ES-I3 (cell line): ENCODE measurements around the gene CAMTA1.

Experiments
- H3K36me3 ChIP-seq: 2 replicates; pipeline ENCODE4 v1.6.1; 2013; ENCODE audit warnings: mild to moderate bottlenecking, low read length, control low read depth, moderate library complexity; ENCODE audit not compliant: insufficient read depth
- H3K4me1 ChIP-seq: 2 replicates; pipeline ENCODE4 v1.6.1; 2013; ENCODE audit warnings: mild to moderate bottlenecking, control low read depth, low read length; ENCODE audit not compliant: insufficient read depth
- H3K9ac ChIP-seq: 2 replicates; pipeline ENCODE4 v1.6.1; 2013; ENCODE audit warnings: low read depth, mild to moderate bottlenecking, low read length, moderate library complexity
- H3K9me3 ChIP-seq: 2 replicates; pipeline ENCODE4 v1.6.1; 2013; ENCODE audit warnings: mild to moderate bottlenecking, low read length, moderate library complexity; ENCODE audit not compliant: control insufficient read depth, insufficient read depth

The CAMTA1 gene

DNA sequence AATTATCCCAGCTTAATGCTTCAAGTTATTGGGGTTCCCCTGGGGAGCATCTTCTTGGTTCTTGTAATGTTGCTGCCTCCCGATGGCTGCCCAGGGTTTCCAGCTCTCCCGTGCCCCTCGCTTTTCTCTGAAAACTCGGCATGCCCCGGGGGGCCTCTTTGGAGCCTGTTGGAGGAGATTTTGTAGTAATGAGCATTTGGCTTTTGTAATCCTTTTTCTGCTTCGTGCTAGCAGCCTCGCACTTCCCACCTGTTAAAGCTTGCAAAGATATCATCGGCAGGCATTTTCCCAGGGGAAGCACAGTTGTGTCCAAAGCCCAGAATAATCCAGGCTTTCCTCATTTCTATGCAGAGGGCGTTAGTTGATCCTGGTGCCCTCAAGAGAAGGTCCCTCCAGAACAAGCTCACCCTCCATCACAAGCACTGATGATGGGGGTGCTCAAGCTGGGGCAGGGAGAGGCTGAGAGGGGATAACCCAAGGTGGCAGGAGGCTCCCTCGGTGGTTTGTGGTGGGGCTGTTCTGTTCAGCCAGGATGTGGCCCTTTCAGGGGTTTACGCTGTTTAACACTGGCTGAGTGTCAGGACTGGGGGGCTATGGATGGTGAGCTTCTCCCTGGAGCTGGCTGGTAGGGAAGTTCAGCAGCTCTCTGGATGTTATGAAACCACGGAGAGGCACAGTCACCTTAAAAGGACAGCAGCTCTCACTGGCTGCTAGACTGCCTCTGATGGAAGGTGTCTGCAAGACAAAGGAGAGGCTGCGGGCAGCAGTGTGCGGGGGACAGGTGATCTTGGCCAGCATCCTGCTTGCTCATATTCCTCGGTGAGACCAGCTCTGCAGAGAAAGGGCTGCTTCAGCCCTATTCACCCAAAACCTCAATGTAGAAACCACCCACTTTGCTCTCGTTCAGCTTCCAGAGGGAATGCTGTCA is 508.7 kb downstream of the CAMTA1 start:
- H3K9ac ChIP-seq: no peak overlapping the region
- H3K9me3 ChIP-seq: no peaks in the 10 kb centered on the region
- H3K4me1 ChIP-seq: peaks cover 24% of the 10 kb centered on the region
- no peaks in the 10 kb centered on the region for H3K36me3 ChIP-seq

DNA sequence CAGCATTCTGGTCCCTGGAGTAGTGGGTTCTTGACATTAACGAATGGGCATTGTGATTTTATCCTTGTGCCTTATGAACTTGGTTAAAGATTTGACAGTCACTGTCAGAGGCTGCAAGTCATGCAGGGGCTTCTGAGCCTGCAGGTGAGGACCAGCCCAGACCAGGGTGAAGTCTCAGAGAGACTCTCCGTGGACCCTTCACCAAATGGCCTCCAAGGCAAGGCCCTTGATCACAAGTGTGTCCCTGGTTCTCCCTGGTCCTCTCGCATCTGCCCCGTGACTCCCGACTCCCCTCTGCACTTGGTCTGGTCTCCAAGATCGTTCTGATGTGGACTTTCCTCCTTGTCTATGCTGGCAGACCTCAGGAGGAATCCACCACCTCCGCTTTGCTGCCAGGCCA is 509.4 kb downstream of the CAMTA1 start:
- Histone ChIP-seq H3K9ac (no peak overlapping the region), H3K9me3 (no peaks in the 10 kb centered on the region), H3K4me1 (peaks cover 28% of the 10 kb centered on the region), H3K36me3 (no peaks in the 10 kb centered on the region)

DNA sequence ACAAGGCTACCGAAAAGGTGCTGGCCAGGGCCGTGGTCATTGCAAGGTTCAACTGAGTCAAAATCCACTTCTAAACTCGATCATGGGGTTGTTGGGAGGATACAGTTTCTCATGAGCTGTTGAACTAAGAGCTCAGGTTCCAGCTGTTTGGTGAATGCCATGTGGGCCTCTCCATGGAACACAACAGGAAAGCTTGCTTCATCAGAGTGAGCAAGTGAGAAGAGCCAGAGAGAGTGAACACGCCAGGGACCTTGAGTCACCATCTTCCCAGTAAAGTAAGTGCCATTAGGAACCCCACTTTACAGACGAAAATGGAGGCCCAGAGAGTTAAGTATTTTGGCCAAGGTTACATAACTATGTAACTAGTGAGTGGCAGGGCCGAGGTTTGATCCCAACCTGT is 510.7 kb downstream of the CAMTA1 start:
- H3K9ac ChIP-seq: no peak overlapping the region
- H3K4me1 ChIP-seq: peaks cover 37% of the 10 kb centered on the region
- H3K36me3 ChIP-seq: no peaks in the 10 kb centered on the region
- H3K9me3 ChIP-seq: no peaks in the 10 kb centered on the region

DNA sequence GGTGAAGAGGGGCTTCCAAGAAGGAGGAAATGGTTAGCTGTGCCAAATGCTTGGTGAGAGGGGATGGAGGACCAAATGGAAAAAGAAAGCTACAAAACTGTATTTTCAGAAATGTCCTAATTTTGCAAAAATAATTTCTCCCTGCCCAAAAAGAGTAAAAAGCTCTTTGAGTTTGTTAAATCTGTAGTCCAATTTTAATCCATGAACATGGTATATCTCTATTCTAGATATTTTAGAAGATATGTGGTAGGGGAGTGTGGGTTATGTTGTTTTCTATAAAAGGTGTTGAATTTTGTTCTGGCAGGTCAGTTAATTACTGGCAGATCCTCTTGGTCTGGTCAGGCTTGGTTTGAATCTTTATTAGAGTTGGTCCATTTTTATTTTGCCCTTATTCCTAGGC is 511.7 kb downstream of the CAMTA1 start:
- H3K4me1 ChIP-seq: peaks cover 48% of the 10 kb centered on the region
- H3K9me3 ChIP-seq: no peaks in the 10 kb centered on the region
- H3K9ac ChIP-seq: no peak overlapping the region
- H3K36me3 ChIP-seq: no peaks in the 10 kb centered on the region

DNA sequence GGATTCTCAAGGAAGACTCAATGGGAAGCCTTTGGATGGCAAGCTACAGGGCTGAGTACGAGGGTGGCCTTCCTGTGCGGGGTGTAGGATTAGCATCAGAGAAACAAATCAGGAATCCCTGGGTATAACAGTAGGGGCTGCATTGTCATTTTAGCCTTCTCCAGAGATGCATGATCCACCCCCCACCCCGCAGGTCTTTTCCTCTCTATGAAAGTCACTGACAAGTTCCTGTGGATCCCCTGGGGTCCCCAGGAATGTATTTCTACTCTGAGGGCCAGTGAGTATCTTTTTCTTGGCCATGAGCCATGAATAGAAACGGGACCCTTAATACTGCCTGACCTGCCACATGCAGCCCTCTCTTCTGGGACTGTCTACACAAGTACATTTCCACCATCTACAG is 512.9 kb downstream of the CAMTA1 start:
- peaks cover 48% of the 10 kb centered on the region for H3K4me1 ChIP-seq
- no peak overlapping the region for H3K9ac ChIP-seq
- no peaks in the 10 kb centered on the region for H3K9me3 ChIP-seq
- H3K36me3 ChIP-seq: no peaks in the 10 kb centered on the region

DNA sequence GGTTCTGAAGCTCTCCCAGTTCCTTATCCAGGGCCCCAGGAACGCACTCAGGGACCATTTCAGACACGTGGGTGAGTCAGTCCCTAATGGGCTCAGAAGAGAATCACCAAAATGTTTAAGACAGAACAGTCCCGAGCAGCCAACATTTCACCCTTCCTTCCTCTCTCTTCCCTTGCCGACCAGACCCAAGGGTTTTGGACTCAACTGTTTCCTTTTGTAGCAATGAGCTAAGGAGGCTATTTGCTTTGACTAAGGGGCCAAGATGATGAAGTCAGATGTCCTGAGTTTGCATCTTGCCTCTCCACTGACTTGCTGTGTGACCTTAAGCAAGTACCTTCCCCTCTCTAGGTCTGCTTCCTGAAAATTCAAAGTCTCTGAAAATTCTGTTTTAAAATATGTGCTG is 513.5 kb downstream of the CAMTA1 start:
- no peaks in the 10 kb centered on the region for H3K9me3 ChIP-seq
- peaks cover 51% of the 10 kb centered on the region for H3K4me1 ChIP-seq
- H3K9ac ChIP-seq: no peak overlapping the region
- no peaks in the 10 kb centered on the region for H3K36me3 ChIP-seq

DNA sequence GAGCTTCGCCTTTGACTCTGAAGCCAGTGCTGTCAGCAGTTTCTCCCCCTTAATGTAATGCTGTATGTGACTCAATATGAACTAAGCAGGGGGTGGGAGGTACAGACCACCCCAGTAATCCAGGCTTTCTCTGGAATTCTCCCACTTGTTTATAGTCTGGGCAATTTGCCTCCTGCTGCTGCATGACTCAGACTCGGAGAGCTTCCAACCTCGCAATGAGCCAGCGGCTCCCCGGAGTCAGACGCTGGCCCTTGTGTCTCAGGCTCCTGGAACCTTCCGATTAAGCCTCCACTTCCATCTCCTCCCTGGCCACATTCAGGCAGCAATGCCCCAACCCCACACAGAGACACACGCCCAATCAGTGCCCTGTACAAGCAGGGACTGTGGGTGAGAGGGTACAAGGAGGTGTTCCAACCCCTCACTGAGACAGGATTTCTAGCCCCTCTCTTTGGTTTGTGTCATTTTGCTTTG is 514.1 kb downstream of the CAMTA1 start:
- Histone ChIP-seq H3K9me3 (no peaks in the 10 kb centered on the region), H3K9ac (no peak overlapping the region), H3K4me1 (peaks cover 47% of the 10 kb centered on the region), H3K36me3 (no peaks in the 10 kb centered on the region)

DNA sequence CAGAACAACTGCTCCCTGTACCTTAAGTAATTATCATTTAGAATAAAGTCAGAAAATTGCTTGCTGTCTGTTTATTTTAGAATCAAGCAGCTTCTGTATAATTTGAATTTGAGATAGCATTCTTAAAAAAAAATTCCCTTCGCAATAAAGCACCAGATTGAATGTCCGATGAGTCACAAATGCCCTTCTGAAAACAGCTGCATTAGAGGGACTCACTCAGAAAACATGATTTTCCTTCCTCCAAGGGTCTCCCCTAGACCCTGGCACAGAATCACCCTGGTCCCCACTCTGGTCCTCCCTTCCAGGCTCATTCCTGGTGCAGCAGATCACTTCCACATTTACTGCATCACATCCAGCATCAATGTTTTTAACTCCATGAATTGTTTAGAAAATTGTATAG is 514.7 kb downstream of the CAMTA1 start:
- no peaks in the 10 kb centered on the region for H3K36me3 ChIP-seq
- H3K9ac ChIP-seq: no peak overlapping the region
- peaks cover 45% of the 10 kb centered on the region for H3K4me1 ChIP-seq
- H3K9me3 ChIP-seq: no peaks in the 10 kb centered on the region

DNA sequence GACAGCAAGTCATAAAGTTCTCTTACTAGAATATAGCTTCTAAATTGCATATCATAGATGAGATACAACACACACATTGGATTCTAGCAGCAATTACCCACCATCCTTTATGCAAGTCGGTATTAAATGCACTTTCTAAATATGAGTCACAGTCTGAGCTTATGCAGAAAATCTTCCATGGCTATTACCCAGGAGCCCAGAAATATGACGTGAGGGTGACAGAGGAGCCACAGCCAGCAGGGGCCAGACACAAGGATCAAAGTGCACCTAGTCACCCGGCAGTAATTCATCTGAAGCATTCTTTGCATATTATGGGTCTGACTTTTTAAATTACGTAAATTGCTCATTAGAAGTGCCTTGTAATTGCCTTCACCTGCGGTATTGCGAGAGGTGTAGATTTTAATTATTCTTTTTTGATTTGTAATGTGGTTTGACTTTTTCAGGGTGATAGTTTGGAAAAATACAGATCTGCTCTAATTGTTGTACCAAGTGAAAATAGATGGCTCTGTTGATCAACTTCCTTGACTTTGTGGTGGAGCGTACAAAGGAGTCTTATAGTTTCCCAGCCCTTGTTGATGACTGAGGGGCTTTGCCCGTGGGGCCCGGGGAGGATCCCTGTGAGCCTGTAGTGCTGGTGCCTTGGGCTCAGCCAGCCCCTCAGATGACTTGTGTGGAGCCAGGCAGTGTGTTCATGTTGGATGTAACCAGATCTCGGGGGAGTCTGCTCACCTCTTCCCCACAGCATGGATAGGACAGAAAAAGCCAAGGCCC is 515.8 kb downstream of the CAMTA1 start:
- no peak overlapping the region for H3K9ac ChIP-seq
- no peaks in the 10 kb centered on the region for H3K9me3 ChIP-seq
- H3K36me3 ChIP-seq: no peaks in the 10 kb centered on the region
- peaks cover 45% of the 10 kb centered on the region for H3K4me1 ChIP-seq

DNA sequence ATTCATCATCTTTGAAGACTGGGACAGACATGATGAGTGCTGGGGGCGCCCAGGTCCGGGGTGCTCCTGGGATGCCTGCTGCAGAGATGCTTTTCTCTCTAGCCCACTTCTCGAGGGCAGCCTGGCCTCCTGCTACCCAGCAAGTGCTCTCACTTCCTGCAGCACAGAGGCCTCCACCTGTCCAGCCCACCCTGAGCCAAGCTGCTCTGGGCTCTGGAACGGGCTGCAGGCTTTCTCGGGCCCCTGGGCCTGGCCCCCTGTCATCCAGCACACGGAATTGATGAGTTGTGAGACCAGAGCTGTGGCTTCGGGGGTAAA is 516.4 kb downstream of the CAMTA1 start:
- H3K4me1 ChIP-seq: peaks cover 45% of the 10 kb centered on the region
- H3K36me3 ChIP-seq: no peaks in the 10 kb centered on the region
- H3K9ac ChIP-seq: no peak overlapping the region
- H3K9me3 ChIP-seq: no peaks in the 10 kb centered on the region

DNA sequence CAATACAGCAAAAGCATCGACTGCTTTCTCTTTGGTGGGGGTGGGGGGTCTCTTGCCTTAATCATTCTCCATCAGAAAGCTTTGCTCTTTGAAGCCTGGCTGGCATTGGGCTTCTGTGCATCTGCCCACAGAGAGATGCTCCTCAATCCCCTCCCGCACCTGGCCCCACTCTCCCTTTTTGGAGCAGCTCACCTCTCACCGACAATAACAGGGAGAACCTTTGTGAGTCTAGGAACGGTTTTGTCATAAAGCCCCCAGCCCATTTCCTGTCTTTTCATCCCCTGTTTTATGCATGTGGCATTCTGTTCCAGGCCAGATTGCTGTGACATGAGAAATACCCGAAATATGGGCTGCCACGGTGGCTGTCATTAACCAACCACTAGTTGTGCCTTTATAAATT is 516.9 kb downstream of the CAMTA1 start:
- no peaks in the 10 kb centered on the region for H3K36me3 ChIP-seq
- 0 out of 2 replicates have a peak, but pooled peaks cover under 1% of the 10 kb centered on the region for H3K9me3 ChIP-seq
- no peak overlapping the region for H3K9ac ChIP-seq
- peaks cover 45% of the 10 kb centered on the region for H3K4me1 ChIP-seq

DNA sequence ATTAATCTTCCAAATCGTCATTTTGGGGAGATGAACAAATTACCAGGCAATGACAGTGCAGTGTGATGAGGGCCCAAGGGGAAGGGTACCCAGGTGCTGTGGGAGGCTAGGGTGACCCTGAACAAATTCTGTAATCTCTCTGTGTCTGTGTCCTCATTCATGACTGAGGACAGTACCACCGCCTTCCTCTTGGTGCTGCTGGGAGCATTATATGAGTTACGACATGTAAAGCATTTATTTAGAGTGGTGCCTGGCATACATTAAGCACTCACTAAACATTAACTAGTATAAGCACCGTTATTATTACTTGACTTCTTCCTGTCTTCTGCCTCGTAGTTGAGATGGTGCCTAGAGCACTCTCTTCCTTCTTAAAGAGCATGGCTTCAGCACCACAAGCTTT is 517.6 kb downstream of the CAMTA1 start:
- Histone ChIP-seq H3K4me1 (peaks cover 41% of the 10 kb centered on the region), H3K36me3 (no peaks in the 10 kb centered on the region), H3K9me3 (0 out of 2 replicates have a peak, but pooled peaks cover 3% of the 10 kb centered on the region), H3K9ac (no peak overlapping the region)

DNA sequence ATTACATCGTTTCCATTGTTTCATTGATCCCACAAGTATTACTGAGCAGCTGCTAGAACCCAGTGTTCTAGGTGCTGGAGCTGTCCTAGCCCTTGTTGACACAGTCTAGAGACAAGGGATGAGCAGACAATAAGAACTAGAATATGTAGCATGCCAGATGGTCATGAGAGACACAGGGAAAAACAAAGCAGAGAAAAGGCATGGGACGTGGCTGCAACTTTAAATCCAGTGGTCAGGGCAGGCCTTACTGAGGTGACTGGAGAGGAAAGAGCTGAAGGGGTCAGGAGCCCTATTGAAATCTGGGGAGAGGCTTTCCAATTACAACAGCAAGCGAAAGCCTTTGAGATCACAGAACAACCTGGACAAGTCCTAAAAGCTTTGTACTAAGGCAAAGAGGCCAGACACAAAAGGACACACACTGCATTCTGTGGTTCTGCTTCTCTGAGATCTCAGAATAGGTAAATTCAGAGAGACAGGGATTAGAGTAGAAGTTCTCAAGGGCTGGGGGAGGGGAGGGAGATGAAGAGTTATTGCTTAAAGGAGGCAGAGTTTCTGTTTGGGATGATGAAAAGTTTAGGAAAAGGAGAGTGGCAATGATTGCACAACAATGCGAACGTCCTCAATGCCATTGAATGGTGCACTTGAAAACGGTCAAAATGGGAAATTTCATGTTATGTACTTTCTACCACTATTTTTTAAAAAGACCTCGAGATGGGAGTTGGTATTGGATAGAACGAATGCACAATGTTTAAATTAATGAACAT is 518.5 kb downstream of the CAMTA1 start:
- H3K4me1 ChIP-seq: peaks cover 32% of the 10 kb centered on the region
- H3K9me3 ChIP-seq: 0 out of 2 replicates have a peak, but pooled peaks cover 3% of the 10 kb centered on the region
- H3K36me3 ChIP-seq: no peaks in the 10 kb centered on the region
- no peak overlapping the region for H3K9ac ChIP-seq

DNA sequence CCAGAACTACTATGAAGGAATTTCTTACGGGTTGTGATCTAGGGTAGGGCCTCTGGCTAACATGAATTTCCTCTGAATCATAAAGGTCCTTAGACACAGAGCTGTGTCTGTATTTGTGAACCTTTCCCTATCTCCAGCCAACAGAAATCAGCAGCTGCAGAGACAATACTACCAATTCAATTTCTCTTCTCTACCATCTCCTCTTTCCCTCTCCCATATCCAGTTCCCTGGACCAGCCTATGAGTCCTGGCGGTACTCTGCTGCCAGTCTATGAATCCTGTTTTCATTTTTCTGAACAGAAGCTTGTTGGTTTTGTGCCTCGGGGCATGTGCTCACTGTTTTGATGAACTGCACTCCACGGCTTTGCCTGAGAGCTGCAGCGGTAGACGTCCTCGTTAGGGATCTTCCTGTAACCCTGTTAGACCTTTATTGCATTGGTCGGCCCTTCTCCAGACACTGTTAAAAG is 527.9 kb downstream of the CAMTA1 start:
- Histone ChIP-seq H3K36me3 (no peaks in the 10 kb centered on the region), H3K9ac (no peak overlapping the region), H3K4me1 (no peaks in the 10 kb centered on the region), H3K9me3 (no peaks in the 10 kb centered on the region)
